IMR-90 (cell line): Measurements from ENCODE around the gene MAG. TPM values are rescaled to one million over a fixed set of nuclear protein-coding genes. Genes with fewer than 3 reads are reported as not detected.

Source experiments
- ATAC-seq: fragments of 200-7000 bp; cut with Tn5 transposase; 2 replicates; pipeline ENCODE4 v1.9.1; 2020; ENCODE audit warnings: low read depth, mild to moderate bottlenecking, moderate library complexity
- BruUV-seq: library from RNA; stranded (reverse); fragments of 400-500 nt; replicated peaks from 2 replicates; lab custom pipeline; 2021; lab: Mats Ljungman, UMichigan
- CTCF ChIA-PET: fragments of 300-600 bp; formaldehyde crosslinking; extraction: SDS; loops from one replicate; lab custom pipeline; 2021; ENCODE audit warnings: antibody characterized with exemption; lab: Yijun Ruan, JAX
- POLR2A ChIA-PET: fragments of 300-600 bp; sonication (Branson Sonifier 250); formaldehyde crosslinking; loops from one replicate; lab custom pipeline; 2022; ENCODE audit warnings: antibody characterized with exemption; ENCODE audit not compliant: unreplicated experiment; lab: Charles Lee
- DNase-seq: peaks from one replicate; pipeline ENCODE4 v3.0.0; 2013
- H2AFZ ChIP-seq: replicated peaks from 2 replicates; pipeline ENCODE3; 2013; ENCODE audit warnings: low read length, mild to moderate bottlenecking; ENCODE audit not compliant: poor library complexity
- H2AK5ac ChIP-seq: 2 replicates; pipeline ENCODE4 v1.6.1; 2013; ENCODE audit warnings: low read depth, low read length, inconsistent platforms
- H2AK9ac ChIP-seq: replicated peaks from 2 replicates; pipeline ENCODE3; 2013; ENCODE audit warnings: mild to moderate bottlenecking, low read depth, low read length, moderate library complexity; ENCODE audit not compliant: poor library complexity
- H2BK120ac ChIP-seq: 2 replicates; pipeline ENCODE4 v1.6.1; 2013; ENCODE audit warnings: low read depth, low read length, inconsistent platforms
- H2BK15ac ChIP-seq: 3 replicates; pipeline ENCODE4 v1.6.1; 2013; ENCODE audit warnings: low read depth, low read length, inconsistent platforms
- H2BK20ac ChIP-seq: 2 replicates; pipeline ENCODE4 v1.6.1; 2013; ENCODE audit warnings: low read depth, mild to moderate bottlenecking, inconsistent platforms, low read length, moderate library complexity
- H2BK5ac ChIP-seq: 2 replicates; pipeline ENCODE4 v1.6.1; 2013; ENCODE audit warnings: mild to moderate bottlenecking, low read depth, low read length, inconsistent platforms; ENCODE audit not compliant: poor library complexity, severe bottlenecking
- H3K14ac ChIP-seq: replicated peaks from 2 replicates; pipeline ENCODE4 v1.6.1; 2013; ENCODE audit warnings: low read depth, low read length, inconsistent platforms
- H3K18ac ChIP-seq: 2 replicates; pipeline ENCODE4 v1.6.1; 2013; ENCODE audit warnings: low read depth, low read length, control low read depth
- H3K23ac ChIP-seq: 2 replicates; pipeline ENCODE4 v1.6.1; 2013; ENCODE audit warnings: low read depth, low read length, inconsistent platforms
- H3K27ac ChIP-seq: 2 replicates; pipeline ENCODE4 v1.5.1; 2013; ENCODE audit warnings: mild to moderate bottlenecking, control low read depth, low read length; ENCODE audit not compliant: insufficient read depth
- H3K27me3 ChIP-seq: 2 replicates; pipeline ENCODE4 v1.6.1; 2013; ENCODE audit warnings: low read length; ENCODE audit not compliant: control insufficient read depth, insufficient read depth
- H3K36me3 ChIP-seq: 2 replicates; pipeline ENCODE4 v1.6.1; 2013; ENCODE audit warnings: low read length, mixed read lengths; ENCODE audit not compliant: control insufficient read depth, insufficient read depth
- H3K4ac ChIP-seq: 2 replicates; pipeline ENCODE4 v1.6.1; 2013; ENCODE audit warnings: low read depth, low read length, inconsistent platforms
- H3K4me1 ChIP-seq: 2 replicates; pipeline ENCODE4 v1.6.1; 2013; ENCODE audit warnings: low read length, mixed read lengths; ENCODE audit not compliant: control insufficient read depth, insufficient read depth
- H3K4me2 ChIP-seq: 2 replicates; pipeline ENCODE4 v1.6.1; 2013; ENCODE audit warnings: low read depth, mild to moderate bottlenecking, control low read depth, low read length, moderate library complexity
- H3K4me3 ChIP-seq: 2 replicates; pipeline ENCODE4 v1.5.1; 2013; ENCODE audit warnings: low read depth, mild to moderate bottlenecking, control low read depth, low read length, moderate library complexity; ENCODE audit not compliant: insufficient read depth
- H3K56ac ChIP-seq: 2 replicates; pipeline ENCODE4 v1.6.1; 2013; ENCODE audit warnings: low read length, inconsistent platforms; ENCODE audit not compliant: insufficient read depth; ENCODE audit errors: extremely low read depth
- H3K79me1 ChIP-seq, 2 experiments: 2 replicates each; pipeline ENCODE4 v1.6.1; 2013; ENCODE audit warnings: low read length in 2 of 2, inconsistent platforms in 1 of 2, low read depth in 1 of 2
- H3K9ac ChIP-seq: 2 replicates; pipeline ENCODE4 v1.6.1; 2013; ENCODE audit warnings: low read depth, low read length, control low read depth
- H3K9me1 ChIP-seq: 2 replicates; pipeline ENCODE4 v1.6.1; 2013; ENCODE audit warnings: low read length, inconsistent platforms; ENCODE audit not compliant: insufficient read depth
- H3K9me3 ChIP-seq: 2 replicates; pipeline ENCODE4 v1.6.1; 2013; ENCODE audit warnings: low read length; ENCODE audit not compliant: control insufficient read depth, insufficient read depth
- H4K20me1 ChIP-seq: 2 replicates; pipeline ENCODE4 v1.6.1; 2013; ENCODE audit warnings: low read length, inconsistent platforms; ENCODE audit not compliant: insufficient read depth
- H4K5ac ChIP-seq: 2 replicates; pipeline ENCODE4 v1.6.1; 2013; ENCODE audit warnings: mild to moderate bottlenecking, low read depth, low read length, control low read depth
- H4K8ac ChIP-seq, 2 experiments: 2 replicates each; pipeline ENCODE4 v1.6.1; 2013; ENCODE audit warnings: low read depth in 2 of 2, low read length in 2 of 2, control low read depth in 1 of 2, inconsistent platforms in 1 of 2
- H4K91ac ChIP-seq: 2 replicates; pipeline ENCODE4 v1.6.1; 2013; ENCODE audit warnings: low read depth, low read length, inconsistent platforms; ENCODE audit not compliant: insufficient read depth
- BHLHE40 ChIP-seq: fragments of 150-350 bp; IDR thresholded peaks from 2 replicates; pipeline ENCODE4 v1.6.1; 2016; ENCODE audit warnings: mild to moderate bottlenecking, low read depth, low read length
- CEBPB ChIP-seq: IDR thresholded peaks from 2 replicates; pipeline ENCODE4 v1.6.1; 2012; ENCODE audit warnings: low read depth, low read length, improper control_type of control experiment
- CHD1 ChIP-seq: IDR thresholded peaks from 2 replicates; pipeline ENCODE4 v1.6.1; 2012; ENCODE audit warnings: low read depth, low read length, improper control_type of control experiment
- CTCF ChIP-seq: conservative IDR thresholded peaks from 2 replicates; pipeline ENCODE4 v1.5.1; 2012; ENCODE audit warnings: mild to moderate bottlenecking, low read depth, low read length, improper control_type of control experiment
- ELK1 ChIP-seq: fragments of 150-350 bp; IDR thresholded peaks from 2 replicates; pipeline ENCODE4 v1.6.1; 2016; ENCODE audit warnings: low read depth, mild to moderate bottlenecking, low read length, moderate library complexity, borderline replicate concordance
- FOS ChIP-seq: fragments of 150-350 bp; IDR thresholded peaks from 2 replicates; pipeline ENCODE4 v1.6.1; 2016; ENCODE audit warnings: low read depth, low read length
- MAFK ChIP-seq: IDR thresholded peaks from 2 replicates; pipeline ENCODE4 v1.6.1; 2012; ENCODE audit warnings: low read depth, low read length, improper control_type of control experiment
- MAZ ChIP-seq: IDR thresholded peaks from 2 replicates; pipeline ENCODE4 v1.6.1; 2012; ENCODE audit warnings: low read depth, mild to moderate bottlenecking, low read length, improper control_type of control experiment, moderate library complexity, borderline replicate concordance
- MXI1 ChIP-seq: IDR thresholded peaks from 2 replicates; pipeline ENCODE4 v1.6.1; 2012; ENCODE audit warnings: low read depth, mild to moderate bottlenecking, low read length, moderate library complexity, borderline replicate concordance
- NFE2L2 ChIP-seq: fragments of 150-350 bp; IDR thresholded peaks from 2 replicates; pipeline ENCODE4 v1.6.1; 2016; ENCODE audit warnings: low read depth, mild to moderate bottlenecking, low read length
- POLR2A ChIP-seq: IDR thresholded peaks from 2 replicates; pipeline ENCODE4 v1.6.1; 2012; ENCODE audit warnings: mild to moderate bottlenecking, low read depth, low read length
- RAD21 ChIP-seq: IDR thresholded peaks from 2 replicates; pipeline ENCODE4 v1.6.1; 2012; ENCODE audit warnings: low read length, improper control_type of control experiment
- RCOR1 ChIP-seq: IDR thresholded peaks from 2 replicates; pipeline ENCODE4 v1.6.1; 2012; ENCODE audit warnings: mild to moderate bottlenecking, low read length, improper control_type of control experiment; ENCODE audit not compliant: insufficient replicate concordance
- RFX5 ChIP-seq: IDR thresholded peaks from 2 replicates; pipeline ENCODE4 v1.8.0; 2012; ENCODE audit warnings: low read depth, mild to moderate bottlenecking, low read length, moderate library complexity
- SMC3 ChIP-seq: fragments of 150-350 bp; IDR thresholded peaks from 2 replicates; pipeline ENCODE4 v1.6.1; 2016; ENCODE audit warnings: low read depth, mild to moderate bottlenecking, antibody characterized with exemption, low read length, moderate library complexity
- USF2 ChIP-seq: fragments of 150-350 bp; IDR thresholded peaks from 2 replicates; pipeline ENCODE4 v1.6.1; 2017; ENCODE audit warnings: mild to moderate bottlenecking, antibody characterized with exemption, low read length, low read depth
- whole genome bisulfite sequencing, 2 experiments: methylation state at CpG; one replicate each; pipeline versions ENCODE4 v1.1.5 to v1.1.7; 2013; ENCODE audit warnings: missing lambda C conversion rate in 2 of 2; ENCODE audit not compliant: insufficient read length in 1 of 2; ENCODE audit errors: extremely low coverage in 2 of 2; 5-methylcytosine and 5-hydroxymethylcytosine counted together
- dilution Hi-C: fragments of 300-500 bp; cut with HindIII; formaldehyde crosslinking; loops from one replicate; pipeline ENCODE4 v1.14.3; 2018; ENCODE audit warnings: low sequenced_read_pairs; ENCODE audit not compliant: unreplicated experiment
- in situ Hi-C: fragments of 300-500 bp; cut with MboI; formaldehyde crosslinking; loops from 3 replicates; pipeline ENCODE4 v1.14.3; 2019; ENCODE audit warnings: low sequenced_read_pairs, inconsistent platforms, mixed read lengths
- intact Hi-C: fragments of 100-400 bp; cut with micrococcal nuclease; formaldehyde crosslinking; loops from 2 replicates; pipeline ENCODE4 v1.10.0; 2022
- polyA plus RNA-seq, 3 experiments: library from polyadenylated mRNA; depleted of rRNA; stranded (reverse); fragments of >200 nt; gene quantifications; 2 replicates each; pipeline ENCODE4 v1.2.3, GENCODE V29; 2012; ENCODE audit warnings: low replicate concordance in 1 of 3
- total RNA-seq: library from RNA; depleted of rRNA; stranded (reverse); fragments of >200 nt; gene quantifications from 2 replicates; pipeline ENCODE4 v1.2.3, GENCODE V29; 2012

Gene MAG
- total and polyA plus RNA-seq, 2 of the 4 experiments (the other 2 are of a cell fraction) = not detected

GRCh38 chr19:35303357-35303915 lies 11.5 kb downstream of the MAG start:
- in situ Hi-C loops (no loop called here), dilution Hi-C loops (no loop called here), intact Hi-C loops (no loop called here)
- Histone ChIP-seq H3K9me1 (peaks cover 3% of the 10 kb centered on the region; the same call in 1 of the 2 replicates), H2BK120ac (no peak overlapping the region), H2BK20ac (no peak overlapping the region), H4K20me1 (no peaks in the 10 kb centered on the region), H3K4me3 (no peak overlapping the region), H3K4me1 (no peaks in the 10 kb centered on the region), H2BK5ac (no peak overlapping the region), H3K9me3 (no peaks in the 10 kb centered on the region), H3K18ac (no peak overlapping the region), H4K8ac (no peak overlapping the region), H2BK15ac (no peak overlapping the region), H2AFZ (no peak overlapping the region), H3K27ac (no peak overlapping the region), H3K27me3 (peaks cover 4% of the 10 kb centered on the region), H3K4me2 (no peak overlapping the region), H3K9ac (no peak overlapping the region), H3K79me1 (no peaks in the 10 kb centered on the region), H2AK5ac (no peak overlapping the region), H3K14ac (no peak overlapping the region), H4K5ac (no peak overlapping the region), H2AK9ac (no peak overlapping the region), H3K56ac (no peak overlapping the region), H3K36me3 (no peaks in the 10 kb centered on the region), H3K23ac (no peak overlapping the region), H4K91ac (no peak overlapping the region), H3K4ac (no peak overlapping the region)
- no peak for TF ChIP-seq RCOR1
- no peak for TF ChIP-seq RFX5
- TF ChIP-seq USF2 = no peak
- TF ChIP-seq RAD21 = no peak
- TF ChIP-seq NFE2L2 = no peak
- TF ChIP-seq POLR2A = no peak
- no peak for TF ChIP-seq MXI1
- no peak for TF ChIP-seq CEBPB
- TF ChIP-seq CTCF = no peak
- no peak for TF ChIP-seq CHD1
- no peak for TF ChIP-seq MAFK
- TF ChIP-seq SMC3 = no peak
- TF ChIP-seq MAZ = no peak
- no peak for TF ChIP-seq ELK1
- no peak for TF ChIP-seq BHLHE40
- no peak for TF ChIP-seq FOS
- ATAC-seq = no peak
- CTCF ChIA-PET = no interaction called here
- POLR2A ChIA-PET = no interaction called here
- BruUV-seq = no TSS peak
- WGBS, 2 experiments = 70% methylated on average over 4 of the region's 6 CpGs; no CpG with 5 or more reads in 1 of the 2 experiments
- no peak for DNase-seq
